GM12892 (cell line): ENCODE data around the gene NXPH3.

Experiments used
- POLR2A ChIP-seq: IDR thresholded peaks from 2 replicates; pipeline ENCODE4 v1.6.1; 2011; ENCODE audit warnings: low read depth, low read length, control low read depth
- POLR2AphosphoS5 ChIP-seq: IDR thresholded peaks from 2 replicates; pipeline ENCODE4 v1.6.1; 2011; ENCODE audit warnings: low read depth, low read length, control low read depth
- TAF1 ChIP-seq: IDR thresholded peaks from 2 replicates; pipeline ENCODE4 v1.6.1; 2011; ENCODE audit warnings: low read depth, mild to moderate bottlenecking, control low read depth, low read length, borderline replicate concordance

DNA sequence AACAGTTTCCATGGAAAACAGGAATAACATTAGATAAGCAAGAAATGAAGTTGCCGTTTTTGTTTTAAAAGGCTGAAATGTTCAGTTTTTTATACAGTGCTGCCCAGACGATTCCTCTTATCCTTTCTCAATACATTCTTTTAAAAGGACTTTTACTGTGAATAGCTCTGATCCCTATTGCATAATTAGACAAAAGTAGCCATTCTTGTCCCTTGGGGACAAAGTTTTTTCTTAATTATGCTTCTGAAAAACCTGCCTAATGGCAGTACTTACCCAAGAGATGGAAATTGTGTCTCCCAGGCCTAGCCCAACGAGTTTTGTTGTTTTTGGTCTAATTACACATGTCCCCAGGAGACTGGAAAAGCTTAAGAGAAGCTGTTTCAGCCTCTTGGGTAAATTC, 27.6 kb downstream of the NXPH3 start:
- no peak for TF ChIP-seq POLR2A
- no peak for TF ChIP-seq POLR2AphosphoS5
- no peak for TF ChIP-seq TAF1
